ENCODE data around the gene PCDHGB7.
"Not testable (repeated sequence)": the region's sequence is repeated elsewhere in the genome, so short reads cannot be mapped to it uniquely, and the experiment has no call there.

Gene PCDHGB7

GRCh38 chr5:141417494-141418172 lies at the start of gene PCDHGB7:
Gene PCDHGB7, plus strand, starts transcription at chr5:141417677. Its CDS starts 183 bp downstream, at chr5:141417860.
- Mint-ChIP-seq H3K27me3 (peaks cover 78% of the 10 kb centered on the region), H3K9me3 (peaks cover 10% of the 10 kb centered on the region), H3K4me3 (peak within 1 kb of the TSS; percentile 75), H3K4me1 (peaks cover 32% of the 10 kb centered on the region)
- not testable (repeated sequence) for ATAC-seq, H3K27ac Mint-ChIP-seq, H3K36me3 Mint-ChIP-seq

- peaks cover 3% of the 10 kb centered on the region for H3K9me3 Mint-ChIP-seq
- ATAC-seq: peak; percentile 77
- H3K27me3 Mint-ChIP-seq: peaks cover 34% of the 10 kb centered on the region
- H3K4me3 Mint-ChIP-seq: peak within 1 kb of the TSS; percentile 90
- peak within 1 kb of the TSS; percentile 83 for H3K27ac Mint-ChIP-seq
- peaks cover 11% of the 10 kb centered on the region for H3K36me3 Mint-ChIP-seq
- peaks cover 6% of the 10 kb centered on the region for H3K4me1 Mint-ChIP-seq
These were observed 47.3 kb upstream of the PCDHGB7 start, which contains the start of gene PCDHGB3 for GRCh38 chr5:141369994-141370848. Gene PCDHGB3, plus strand, starts transcription at chr5:141370242. Its CDS starts 153 bp downstream, at chr5:141370395.

- Mint-ChIP-seq H3K4me3 (no peak overlapping the region), H3K27ac (no peak overlapping the region), H3K4me1 (peaks cover 6% of the 10 kb centered on the region), H3K9me3 (peaks cover 3% of the 10 kb centered on the region), H3K36me3 (peaks cover 16% of the 10 kb centered on the region), H3K27me3 (peaks cover 19% of the 10 kb centered on the region)
- no peak for ATAC-seq
These were observed 45.7 kb upstream of the PCDHGB7 start for GRCh38 chr5:141371572-141372475.

- H3K4me1 Mint-ChIP-seq: peaks cover 6% of the 10 kb centered on the region
- peaks cover 16% of the 10 kb centered on the region for H3K36me3 Mint-ChIP-seq
- H3K27ac Mint-ChIP-seq: no peak within 1 kb of the TSS
- ATAC-seq: no peak
- H3K9me3 Mint-ChIP-seq: peaks cover 3% of the 10 kb centered on the region
- H3K27me3 Mint-ChIP-seq: peaks cover 19% of the 10 kb centered on the region
- H3K4me3 Mint-ChIP-seq: no peak within 1 kb of the TSS
These were observed 43.7 kb upstream of the PCDHGB7 start, which contains the start of gene PCDHGA6 for GRCh38 chr5:141373673-141374317. Gene PCDHGA6, plus strand, starts transcription at chr5:141373891. Its CDS starts 193 bp downstream, at chr5:141374084.

- Mint-ChIP-seq H3K9me3 (peaks cover 3% of the 10 kb centered on the region), H3K27me3 (peaks cover 19% of the 10 kb centered on the region), H3K27ac (no peak overlapping the region), H3K4me1 (peaks cover 6% of the 10 kb centered on the region), H3K36me3 (peaks cover 16% of the 10 kb centered on the region), H3K4me3 (no peak overlapping the region)
- ATAC-seq: no peak
These were observed 42.9 kb upstream of the PCDHGB7 start for GRCh38 chr5:141374627-141375026.

GRCh38 chr5:141375444-141376155 lies 41.9 kb upstream of the PCDHGB7 start:
- not testable (repeated sequence) for H3K9me3 Mint-ChIP-seq, H3K27me3 Mint-ChIP-seq

GRCh38 chr5:141382469-141383294 lies 34.8 kb upstream of the PCDHGB7 start, which contains the start of gene PCDHGA7:
Gene PCDHGA7, plus strand, starts transcription at chr5:141382742. Its CDS starts 158 bp downstream, at chr5:141382900.
- Mint-ChIP-seq H3K4me3 (peak within 1 kb of the TSS; percentile 76), H3K27ac (peak within 1 kb of the TSS; percentile 70), H3K9me3 (no peaks in the 10 kb centered on the region), H3K4me1 (peaks cover 4% of the 10 kb centered on the region), H3K36me3 (peaks cover 5% of the 10 kb centered on the region), H3K27me3 (peaks cover 44% of the 10 kb centered on the region)
- no peak for ATAC-seq

More at GRCh38 chr5:141375444-141376155, 41.9 kb upstream of the PCDHGB7 start:
- H3K4me1 Mint-ChIP-seq, ATAC-seq, H3K4me3 Mint-ChIP-seq, H3K27ac Mint-ChIP-seq: not testable (repeated sequence)
- H3K36me3 Mint-ChIP-seq: peaks cover 11% of the 10 kb centered on the region

- Mint-ChIP-seq H3K9me3 (peaks cover under 1% of the 10 kb centered on the region), H3K27me3 (peaks cover 47% of the 10 kb centered on the region), H3K36me3 (peaks cover 5% of the 10 kb centered on the region), H3K27ac (peak overlapping the region; percentile 70), H3K4me1 (peaks cover 4% of the 10 kb centered on the region), H3K4me3 (no peak overlapping the region)
- ATAC-seq: no peak
These were observed 34.1 kb upstream of the PCDHGB7 start for GRCh38 chr5:141383345-141383744.

GRCh38 chr5:141384471-141385267 lies 32.8 kb upstream of the PCDHGB7 start:
- peaks cover 4% of the 10 kb centered on the region for H3K4me1 Mint-ChIP-seq
- no peak overlapping the region for H3K4me3 Mint-ChIP-seq
- H3K27ac Mint-ChIP-seq: no peak overlapping the region
- no peak for ATAC-seq
- H3K36me3 Mint-ChIP-seq: peaks cover 5% of the 10 kb centered on the region
- peaks cover 60% of the 10 kb centered on the region for H3K27me3 Mint-ChIP-seq
- peaks cover 6% of the 10 kb centered on the region for H3K9me3 Mint-ChIP-seq

- H3K4me1 Mint-ChIP-seq, H3K27ac Mint-ChIP-seq, ATAC-seq: not testable (repeated sequence)
- H3K4me3 Mint-ChIP-seq: peak within 1 kb of the TSS; percentile 42
- peaks cover 77% of the 10 kb centered on the region for H3K27me3 Mint-ChIP-seq
- peaks cover 10% of the 10 kb centered on the region for H3K36me3 Mint-ChIP-seq
- peaks cover 15% of the 10 kb centered on the region for H3K9me3 Mint-ChIP-seq
These were observed 29.7 kb upstream of the PCDHGB7 start, which contains the start of gene PCDHGB4 for GRCh38 chr5:141387557-141388311. Gene PCDHGB4, plus strand, starts transcription at chr5:141387698. Its CDS starts 187 bp downstream, at chr5:141387885.

- Mint-ChIP-seq H3K9me3 (peaks cover 15% of the 10 kb centered on the region), H3K4me1 (no peaks in the 10 kb centered on the region), H3K4me3 (no peak overlapping the region), H3K36me3 (peaks cover 6% of the 10 kb centered on the region), H3K27ac (no peak overlapping the region), H3K27me3 (peaks cover 76% of the 10 kb centered on the region)
- no peak for ATAC-seq
These were observed 28.8 kb upstream of the PCDHGB7 start for GRCh38 chr5:141388661-141389060.

Data from stimulated activated memory B cell treated with anti-CD40 and anti-IgM and Interleukin-4, amounts not matched to agents 10 μg/mL and 1 μg/mL and 100 μg/mL, for 72 hours (primary cell).